MM.1S (cell line): Measurements from ENCODE around the gene ZHX3.

Experiments used
- DNase-seq: peaks from one replicate; pipeline ENCODE4 v3.0.0-alpha.2; 2015
- H2AFZ ChIP-seq: fragments of 300-600 bp; sonication (generic); 2 replicates; pipeline ENCODE4 v1.6.0; 2016; ENCODE audit warnings: antibody characterized with exemption, low read length
- H3F3A ChIP-seq: fragments of 300-600 bp; sonication (generic); 2 replicates; pipeline ENCODE4 v1.6.1; 2016; ENCODE audit warnings: mild to moderate bottlenecking, antibody characterized with exemption, low read length, moderate library complexity, mixed read lengths; ENCODE audit not compliant: insufficient read depth
- H3K27ac ChIP-seq: fragments of 300-600 bp; sonication (generic); 2 replicates; pipeline ENCODE4 v1.5.1; 2016; ENCODE audit warnings: mild to moderate bottlenecking, low read length
- H3K27me3 ChIP-seq: fragments of 300-600 bp; sonication (generic); replicated peaks from 2 replicates; pipeline ENCODE4 v1.6.0; 2016; ENCODE audit warnings: low read length; ENCODE audit not compliant: insufficient read depth
- H3K36me3 ChIP-seq: fragments of 300-600 bp; sonication (generic); replicated peaks from 2 replicates; pipeline ENCODE4 v1.6.1; 2016; ENCODE audit warnings: mild to moderate bottlenecking, low read length, mixed read lengths; ENCODE audit not compliant: insufficient read depth
- H3K4me1 ChIP-seq: fragments of 300-600 bp; sonication (generic); 2 replicates; pipeline ENCODE4 v1.6.1; 2016; ENCODE audit warnings: low read length, mixed read lengths
- H3K4me2 ChIP-seq: fragments of 300-600 bp; sonication (generic); 2 replicates; pipeline ENCODE4 v1.6.0; 2016; ENCODE audit warnings: low read depth, low read length
- H3K4me3 ChIP-seq: fragments of 300-600 bp; sonication (generic); 2 replicates; pipeline ENCODE4 v1.5.1; 2016; ENCODE audit warnings: low read length, mixed read lengths
- H3K79me2 ChIP-seq: fragments of 300-600 bp; sonication (generic); 2 replicates; pipeline ENCODE4 v1.6.1; 2016; ENCODE audit warnings: mixed run types, low read length, mixed read lengths
- H3K9ac ChIP-seq: fragments of 300-600 bp; sonication (generic); 2 replicates; pipeline ENCODE4 v1.6.1; 2016; ENCODE audit warnings: low read length, mixed read lengths
- H3K9me2 ChIP-seq: fragments of 300-600 bp; sonication (generic); replicated peaks from 2 replicates; pipeline ENCODE4 v1.6.1; 2016; ENCODE audit warnings: mild to moderate bottlenecking, low read length, mixed read lengths; ENCODE audit not compliant: insufficient read depth
- H3K9me3 ChIP-seq: fragments of 300-600 bp; sonication (generic); replicated peaks from 2 replicates; pipeline ENCODE4 v1.6.1; 2016; ENCODE audit warnings: mild to moderate bottlenecking, low read length, mixed read lengths; ENCODE audit not compliant: insufficient read depth
- H4K20me1 ChIP-seq: fragments of 300-600 bp; sonication (generic); 2 replicates; pipeline ENCODE4 v1.6.1; 2016; ENCODE audit warnings: mild to moderate bottlenecking, low read length, moderate library complexity, mixed read lengths; ENCODE audit not compliant: insufficient read depth
- CTCF ChIP-seq: fragments of 300-600 bp; sonication (generic); IDR thresholded peaks from 2 replicates; pipeline ENCODE4 v1.5.1; 2016; ENCODE audit warnings: antibody characterized with exemption, low read length, mixed read lengths
- EZH2 ChIP-seq: fragments of 300-600 bp; sonication (generic); optimal IDR thresholded peaks from 2 replicates; pipeline ENCODE3; 2017; ENCODE audit warnings: low read depth, mild to moderate bottlenecking, antibody characterized with exemption, low read length, mixed read lengths
- EZH2phosphoT487 ChIP-seq: fragments of 300-600 bp; sonication (generic); IDR thresholded peaks from 2 replicates; pipeline ENCODE4 v1.6.1; 2018; ENCODE audit warnings: antibody characterized with exemption, low read length

The ZHX3 gene

GRCh38 chr20:41261790-41262717, 55.5 kb downstream of the ZHX3 start:
- no peak for DNase-seq
- Histone ChIP-seq H3K79me2 (no peaks in the 10 kb centered on the region), H4K20me1 (no peaks in the 10 kb centered on the region), H3K4me1 (no peaks in the 10 kb centered on the region), H2AFZ (no peak overlapping the region), H3K9ac (no peak overlapping the region), H3K36me3 (no peaks in the 10 kb centered on the region), H3K27ac (no peak overlapping the region), H3K4me3 (no peak overlapping the region), H3K4me2 (no peak overlapping the region), H3K9me2 (no peaks in the 10 kb centered on the region), H3K9me3 (no peaks in the 10 kb centered on the region), H3K27me3 (no peaks in the 10 kb centered on the region), H3F3A (no peaks in the 10 kb centered on the region)
- TF ChIP-seq CTCF, result no peak
- no peak for TF ChIP-seq EZH2
- no peak for TF ChIP-seq EZH2phosphoT487

- no peaks in the 10 kb centered on the region for H3K9me2 ChIP-seq
- H3K9me3 ChIP-seq, result no peaks in the 10 kb centered on the region
- H3K4me3 ChIP-seq, result no peak overlapping the region
- H3K79me2 ChIP-seq, result no peaks in the 10 kb centered on the region
- no peaks in the 10 kb centered on the region for H3K36me3 ChIP-seq
- H3K4me2 ChIP-seq, result no peak overlapping the region
- no peaks in the 10 kb centered on the region for H3K4me1 ChIP-seq
- H3K27me3 ChIP-seq, result no peaks in the 10 kb centered on the region
- H2AFZ ChIP-seq, result no peak overlapping the region
- DNase-seq, result no peak
- no peaks in the 10 kb centered on the region for H4K20me1 ChIP-seq
- TF ChIP-seq CTCF (no peak), EZH2 (no peak), EZH2phosphoT487 (no peak)
- no peaks in the 10 kb centered on the region for H3F3A ChIP-seq
- no peak overlapping the region for H3K27ac ChIP-seq
- no peak overlapping the region for H3K9ac ChIP-seq
Measured at GRCh38 chr20:41261260-41261659, 56.3 kb downstream of the ZHX3 start.

GRCh38 chr20:41260734-41261220, 56.8 kb downstream of the ZHX3 start:
- no peak for DNase-seq
- H3K4me3 ChIP-seq, result no peak overlapping the region
- H3K9ac ChIP-seq, result no peak overlapping the region
- H3F3A ChIP-seq, result no peaks in the 10 kb centered on the region
- H3K4me1 ChIP-seq, result no peaks in the 10 kb centered on the region
- no peak overlapping the region for H3K27ac ChIP-seq
- H3K4me2 ChIP-seq, result no peak overlapping the region; the same call in 1 of the 2 replicates
- H4K20me1 ChIP-seq, result no peaks in the 10 kb centered on the region
- TF ChIP-seq EZH2, result no peak
- TF ChIP-seq EZH2phosphoT487, result no peak
- no peak for TF ChIP-seq CTCF
- no peaks in the 10 kb centered on the region for H3K27me3 ChIP-seq
- H2AFZ ChIP-seq, result no peak overlapping the region
- no peaks in the 10 kb centered on the region for H3K9me3 ChIP-seq
- no peaks in the 10 kb centered on the region for H3K9me2 ChIP-seq
- H3K79me2 ChIP-seq, result no peaks in the 10 kb centered on the region
- H3K36me3 ChIP-seq, result no peaks in the 10 kb centered on the region
